HL-60/S4 treated with phorbol 12-myristate 13-acetate at 8.2 ng/mL for 4 days and 3 days (cell line): ENCODE data around the gene CD151.

ENCODE experiments used
- in situ Hi-C: fragments of 300-500 bp; cut with MboI; formaldehyde crosslinking; loops from 2 replicates; pipeline ENCODE4 v1.15.0; 2022; ENCODE audit warnings: low sequenced_read_pairs

Gene CD151

DNA sequence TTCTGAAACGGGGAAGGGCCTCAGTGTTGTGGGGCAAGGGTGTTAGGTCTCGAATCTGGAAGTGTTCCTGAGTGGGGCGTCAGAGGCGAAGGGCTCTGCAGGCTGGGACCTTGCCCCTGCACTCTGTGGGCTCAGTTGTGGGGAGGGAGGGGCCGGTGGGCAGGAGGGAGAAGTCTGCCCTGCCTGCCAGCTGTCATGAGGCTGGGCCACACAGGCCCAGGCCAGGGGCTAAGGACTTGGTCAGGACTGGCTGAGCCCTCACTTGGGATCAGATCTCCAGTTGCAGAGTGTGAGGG lies 4.9 kb upstream of the CD151 start, which contains the start of gene CRACR2B:
CRACR2B (plus strand) TSS at position 23 of the 296 bp plus-strand sequence. CDS start 689 bp downstream, outside the sequence.
- in situ Hi-C loops: no loop called here

DNA sequence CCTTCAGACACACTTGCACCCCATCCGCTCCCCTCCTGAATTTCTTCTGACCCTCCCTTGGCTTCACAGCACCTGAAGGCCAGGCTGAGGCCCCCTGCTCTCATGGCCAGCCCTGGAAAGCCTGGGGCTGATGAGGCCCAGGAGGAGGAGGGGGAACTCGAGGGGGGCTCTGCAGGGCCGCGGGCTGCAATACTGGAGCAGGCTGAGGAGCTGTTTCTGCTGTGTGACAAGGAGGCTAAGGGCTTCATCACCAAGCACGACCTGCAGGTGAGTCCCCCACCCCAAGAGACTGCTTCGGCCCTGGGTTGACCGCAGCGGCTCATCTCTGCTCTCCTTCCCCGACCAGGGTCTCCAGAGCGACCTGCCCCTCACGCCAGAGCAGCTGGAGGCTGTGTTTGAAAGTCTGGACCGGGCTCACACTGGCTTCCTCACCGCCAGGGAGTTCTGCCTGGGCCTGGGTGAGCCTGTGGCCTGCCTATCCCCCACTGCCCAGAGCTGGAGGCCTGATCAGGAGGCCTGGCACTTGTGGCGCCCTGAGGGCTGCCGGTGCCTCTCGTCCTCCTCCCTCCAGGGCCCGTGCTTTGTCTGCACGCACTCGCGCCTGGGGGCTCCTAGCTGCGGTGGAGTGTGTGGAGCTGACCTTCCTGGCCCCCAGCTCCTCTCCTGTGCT lies 4.1 kb upstream of the CD151 start:
- in situ Hi-C loops: no loop called here

DNA sequence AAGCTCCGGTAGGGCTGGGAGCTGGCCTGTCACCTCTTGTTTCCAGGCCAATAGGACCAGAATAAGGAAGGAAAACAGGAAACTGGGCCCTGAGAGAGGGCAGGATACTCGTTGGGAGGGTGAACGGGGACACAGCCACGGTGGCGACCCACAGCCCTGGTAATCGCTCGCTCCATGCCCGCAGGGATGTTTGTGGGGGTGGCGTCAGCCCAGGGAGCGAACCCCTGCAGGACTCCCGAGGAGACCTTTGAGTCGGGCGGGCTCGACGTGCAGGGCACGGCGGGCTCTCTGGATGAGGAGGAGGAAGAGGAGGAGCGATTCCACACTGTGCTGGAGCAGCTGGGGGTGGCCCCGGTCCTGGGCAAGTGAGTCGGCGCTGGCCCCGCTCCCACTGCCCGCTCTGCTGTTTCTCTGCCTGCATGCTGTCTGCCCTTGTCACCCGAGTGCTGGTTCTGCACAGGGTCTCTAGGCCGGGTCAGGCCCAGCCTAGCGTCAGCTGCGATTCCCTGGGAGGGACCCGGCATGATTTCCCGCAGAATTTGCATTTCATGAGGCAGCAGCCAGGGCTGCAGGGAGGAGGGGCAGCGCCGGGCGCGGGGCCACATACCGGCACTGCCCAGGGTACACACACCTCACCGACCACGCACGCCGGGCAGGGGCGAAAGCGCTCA lies 3.4 kb upstream of the CD151 start:
- in situ Hi-C loops: no loop called here

DNA sequence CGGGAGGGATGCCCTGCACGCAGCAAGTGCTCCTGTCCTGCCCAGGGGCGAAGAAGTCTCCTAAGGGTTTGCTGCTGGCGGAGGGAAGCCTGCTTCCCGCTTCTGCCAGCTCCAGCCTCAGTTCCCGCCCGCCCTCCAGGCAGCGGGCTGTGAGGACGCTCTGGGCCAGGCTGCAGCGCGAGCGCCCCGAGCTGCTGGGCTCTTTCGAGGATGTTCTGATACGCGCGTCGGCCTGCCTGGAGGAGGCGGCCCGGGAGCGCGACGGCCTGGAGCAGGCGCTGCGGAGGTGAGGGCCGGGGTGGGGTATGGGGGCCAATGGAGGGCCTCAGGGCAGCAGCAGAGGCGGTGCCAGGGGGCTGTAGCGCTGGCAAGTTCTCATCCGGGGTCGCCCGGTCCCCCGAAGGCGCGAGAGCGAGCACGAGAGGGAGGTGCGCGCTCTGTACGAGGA lies 2.9 kb upstream of the CD151 start:
- in situ Hi-C loops: no loop called here

- in situ Hi-C loops: no loop called here
Measured at GRCh38 chr11:830295-831117, 2.2 kb upstream of the CD151 start.

- in situ Hi-C loops: no loop called here
Measured at GRCh38 chr11:831118-831864, 1.5 kb upstream of the CD151 start.

GRCh38 chr11:831961-832528 lies 707 bp upstream of the CD151 start:
- in situ Hi-C loops: no loop called here

DNA sequence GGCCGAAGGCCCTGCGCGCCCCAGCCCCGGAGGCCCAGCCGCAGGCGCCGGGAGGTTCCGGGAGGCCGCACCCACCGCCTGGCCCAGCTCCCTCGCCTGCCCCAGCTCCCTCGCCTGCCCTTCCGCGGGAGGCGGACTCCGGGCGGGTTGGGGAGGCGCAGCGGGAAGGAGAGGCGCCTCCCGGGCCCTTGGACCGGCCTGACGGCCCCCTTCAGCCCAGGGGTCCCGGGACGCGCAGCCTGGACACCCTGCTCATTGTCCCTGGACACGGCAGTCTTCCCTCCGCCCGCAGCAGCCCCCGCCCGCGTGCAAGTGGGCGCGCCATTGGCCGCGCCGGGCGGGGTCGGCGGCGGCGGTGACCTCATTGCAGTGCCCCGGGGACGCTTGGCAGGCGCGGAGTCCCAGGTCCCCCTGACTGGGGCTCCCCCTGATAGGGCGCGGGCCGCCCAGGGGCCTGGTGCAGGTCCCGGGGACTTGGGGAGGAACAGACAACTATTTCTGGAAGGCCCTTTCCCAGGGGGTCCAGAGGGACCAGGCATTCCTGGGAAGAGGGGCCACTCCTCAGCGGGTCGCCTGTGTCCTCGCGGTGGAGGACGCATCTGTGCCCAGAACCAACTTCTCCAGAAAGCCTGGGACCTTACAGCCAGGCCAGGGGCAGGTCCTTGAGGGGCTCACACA lies 501 bp downstream of the CD151 start:
- in situ Hi-C loops: no loop called here

GRCh38 chr11:833849-834311 lies 1.1 kb downstream of the CD151 start:
- in situ Hi-C loops: no loop called here

DNA sequence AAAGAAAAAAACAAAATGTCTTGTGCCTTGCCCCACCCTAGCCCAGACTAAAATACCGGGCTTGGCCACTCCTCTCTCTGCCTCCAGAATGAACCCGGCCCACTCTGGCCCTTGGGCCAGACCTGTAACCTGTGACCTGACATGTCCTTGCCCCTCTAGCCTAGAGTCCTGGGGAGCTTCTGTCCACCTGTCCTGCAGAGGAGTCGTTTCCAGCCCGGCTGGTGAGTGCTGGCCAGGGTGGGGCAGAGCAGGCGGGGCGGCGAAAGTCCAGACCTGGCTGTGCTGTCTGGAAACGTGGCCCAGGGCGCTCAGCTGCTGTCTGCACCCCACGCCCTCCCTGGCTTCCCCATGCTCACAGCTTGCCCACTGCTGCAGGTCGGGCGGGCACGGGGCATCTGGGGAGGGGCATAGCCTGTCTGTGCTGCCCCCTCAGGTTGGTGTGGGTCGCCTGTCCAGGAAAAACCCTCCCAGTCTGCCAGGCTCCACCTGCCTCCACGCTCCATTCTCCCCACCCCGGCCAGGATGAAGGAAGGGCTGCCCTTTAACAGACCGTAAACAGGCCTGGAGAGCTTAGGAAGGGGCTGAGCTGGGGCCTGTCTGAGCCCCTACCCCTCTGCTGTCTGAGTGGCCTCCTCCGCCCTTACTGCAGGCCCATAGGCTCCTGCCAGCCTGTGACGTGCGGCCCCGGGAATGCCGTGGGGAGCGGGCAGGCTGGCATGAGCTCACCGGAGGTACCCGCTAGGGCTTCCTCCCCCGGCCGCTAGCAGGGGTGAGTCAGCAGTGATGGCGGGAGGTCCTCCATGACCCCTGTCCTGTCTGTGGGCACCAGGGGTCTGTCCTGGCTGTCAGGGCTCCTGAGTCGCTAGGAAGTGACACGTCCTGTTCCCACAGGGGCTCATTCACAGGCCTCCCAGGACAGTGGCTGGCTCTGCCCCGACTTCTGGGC lies 1.9 kb downstream of the CD151 start:
- in situ Hi-C loops: no loop called here

DNA sequence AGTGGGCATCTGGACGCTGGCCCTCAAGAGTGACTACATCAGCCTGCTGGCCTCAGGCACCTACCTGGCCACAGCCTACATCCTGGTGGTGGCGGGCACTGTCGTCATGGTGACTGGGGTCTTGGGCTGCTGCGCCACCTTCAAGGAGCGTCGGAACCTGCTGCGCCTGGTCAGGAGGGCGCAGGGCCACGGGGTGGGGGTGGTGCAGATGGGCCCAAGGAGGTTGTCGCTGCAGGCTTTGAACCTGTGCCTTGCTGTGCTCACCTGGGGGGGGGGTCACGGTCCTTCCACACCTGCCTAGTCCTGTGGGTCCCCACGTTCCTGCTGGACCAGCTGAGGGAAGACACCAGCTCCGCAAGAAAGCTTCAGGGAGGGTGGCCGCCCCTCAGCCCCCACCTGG lies 3.5 kb downstream of the CD151 start:
- in situ Hi-C loops: no loop called here

DNA sequence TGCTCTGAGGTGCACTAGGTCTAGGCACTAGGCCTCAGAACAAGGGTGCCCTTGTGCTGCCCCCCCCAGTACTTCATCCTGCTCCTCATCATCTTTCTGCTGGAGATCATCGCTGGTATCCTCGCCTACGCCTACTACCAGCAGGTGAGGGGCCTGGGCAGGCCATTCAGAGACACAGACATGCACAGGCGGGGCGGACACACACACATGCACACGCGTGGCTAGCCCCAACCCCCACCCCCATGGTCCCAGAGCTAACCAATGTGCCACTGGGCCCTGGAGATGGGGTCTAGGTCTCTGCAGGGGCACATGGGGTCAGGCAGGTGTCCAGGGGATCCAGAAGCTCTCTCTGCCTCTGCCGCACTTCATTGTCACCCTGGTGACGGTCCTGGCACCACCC lies 3.9 kb downstream of the CD151 start:
- in situ Hi-C loops: no loop called here

- in situ Hi-C loops: no loop called here
Measured at GRCh38 chr11:837189-837989, 4.6 kb downstream of the CD151 start.

DNA sequence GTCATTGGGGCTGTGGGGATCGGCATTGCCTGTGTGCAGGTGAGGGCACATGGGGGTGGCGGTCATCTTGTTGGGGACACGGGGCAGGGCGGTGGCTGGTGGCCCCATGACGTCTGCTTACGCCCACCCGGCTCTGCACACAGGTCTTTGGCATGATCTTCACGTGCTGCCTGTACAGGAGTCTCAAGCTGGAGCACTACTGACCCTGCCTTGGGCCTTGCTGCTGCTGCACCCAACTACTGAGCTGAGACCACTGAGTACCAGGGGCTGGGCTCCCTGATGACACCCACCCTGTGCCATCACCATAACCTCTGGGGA lies 5.2 kb downstream of the CD151 start:
- in situ Hi-C loops: no loop called here

DNA sequence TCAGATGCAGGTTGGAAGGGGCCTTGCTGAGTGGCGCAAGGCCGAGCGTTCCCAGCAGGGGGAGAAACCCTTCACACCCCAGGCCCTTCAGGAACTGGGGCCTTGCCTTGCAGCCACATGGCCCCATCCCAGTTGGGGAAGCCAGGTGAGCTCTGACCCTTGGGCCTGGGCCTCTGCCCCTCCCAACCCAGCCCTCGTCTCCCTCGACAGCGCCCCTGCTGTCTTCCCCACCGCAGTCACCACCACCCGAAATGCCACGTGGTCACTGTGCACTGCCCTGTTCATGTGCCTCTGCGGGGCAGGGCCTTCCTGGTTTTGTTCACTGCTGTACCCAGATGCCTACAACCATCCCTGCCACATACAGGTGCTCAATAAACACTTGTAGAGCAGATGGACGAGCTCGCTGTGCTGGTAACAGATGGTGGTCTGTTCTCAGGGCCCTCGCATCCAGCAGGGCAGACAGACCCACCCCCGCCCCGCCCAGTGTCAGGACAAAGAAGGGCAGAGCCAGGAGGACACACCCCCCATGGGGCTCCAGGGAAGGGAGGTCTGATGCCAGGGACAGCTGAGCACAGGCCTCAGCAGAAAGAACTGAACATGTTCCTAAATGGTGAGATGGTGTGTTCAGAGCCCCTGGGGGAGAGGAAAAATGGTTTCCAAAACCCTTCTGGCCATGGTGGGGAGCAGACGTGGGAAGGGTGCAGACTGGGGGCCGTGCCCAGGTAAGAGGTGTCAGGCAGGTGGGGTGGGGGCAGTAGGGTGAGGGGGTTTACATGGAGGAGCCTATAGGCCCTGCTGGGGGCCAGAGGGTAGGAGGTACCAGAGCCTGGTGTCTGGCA lies 5.9 kb downstream of the CD151 start:
- in situ Hi-C loops: no loop called here

- in situ Hi-C loops: no loop called here
Measured at GRCh38 chr11:839280-839623, 6.5 kb downstream of the CD151 start.

DNA sequence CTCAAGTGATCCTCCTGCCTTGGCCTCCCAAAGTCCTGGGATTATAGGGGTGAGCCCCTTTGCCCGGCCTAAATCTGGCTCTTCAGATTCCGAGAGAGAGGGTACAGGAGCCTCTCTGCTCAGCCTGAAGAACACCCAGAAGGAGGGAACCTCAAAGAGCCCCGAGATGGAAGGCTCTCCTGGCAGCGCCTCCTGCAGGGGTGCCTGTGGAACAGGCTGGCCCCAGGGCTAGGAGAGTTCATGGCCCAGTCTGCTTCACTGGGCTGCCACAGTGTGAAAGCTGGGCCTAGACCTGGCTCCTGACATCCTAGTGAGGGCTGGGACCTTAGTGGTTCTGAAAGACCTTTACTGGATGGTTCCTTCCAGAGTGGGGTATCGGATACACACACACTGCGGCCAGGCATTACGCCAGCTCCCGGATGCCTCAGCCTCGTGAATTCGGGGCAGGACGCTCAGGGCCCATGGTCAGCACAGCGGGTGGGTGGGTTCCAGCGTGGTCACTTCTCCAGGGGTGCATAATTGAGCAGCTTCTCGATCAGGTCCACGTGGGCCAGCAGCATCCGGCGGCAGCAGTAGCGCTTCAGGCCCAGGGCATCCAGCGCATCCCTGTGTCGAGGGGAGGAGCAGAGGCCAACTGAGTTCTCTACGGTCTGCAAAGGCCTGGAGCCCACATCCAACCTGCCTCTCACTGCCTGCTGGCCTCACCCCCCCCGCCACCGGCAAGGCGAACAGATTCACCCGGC lies 7.3 kb downstream of the CD151 start:
- in situ Hi-C loops: no loop called here
